Cortex of kidney (tissue), 1 donor: ENCODE data around the gene DPYD.

ENCODE experiments used
- DNase-seq: peaks from one replicate; lab custom pipeline; 2025; lab: John Stamatoyannopoulos, UW

Gene DPYD

DNA sequence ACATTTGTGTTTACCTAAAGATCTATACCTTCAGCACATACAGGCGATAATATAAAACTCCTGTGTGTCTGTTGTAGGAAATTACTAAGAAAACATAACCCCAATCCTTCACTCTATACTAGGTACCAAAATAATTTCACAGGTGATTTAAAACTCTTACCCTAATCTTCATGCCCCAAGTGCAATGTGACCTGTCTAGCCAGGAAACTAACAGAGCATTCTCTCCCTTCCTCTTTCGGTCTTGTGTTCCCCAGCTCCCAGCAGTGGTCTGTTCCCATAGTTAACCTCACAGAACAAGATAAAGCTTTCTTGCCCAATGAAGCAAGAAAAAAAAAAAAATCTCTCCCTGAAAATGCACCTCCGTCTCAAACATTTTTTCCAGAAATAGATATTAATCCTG lies 493.5 kb downstream of the DPYD start:
- DNase-seq, result no peak

- DNase-seq, result no peak
These were observed 496.6 kb downstream of the DPYD start for GRCh38 chr1:97424209-97424608.

- DNase-seq, result no peak
These were observed 497.4 kb downstream of the DPYD start for GRCh38 chr1:97423403-97423802.

DNA sequence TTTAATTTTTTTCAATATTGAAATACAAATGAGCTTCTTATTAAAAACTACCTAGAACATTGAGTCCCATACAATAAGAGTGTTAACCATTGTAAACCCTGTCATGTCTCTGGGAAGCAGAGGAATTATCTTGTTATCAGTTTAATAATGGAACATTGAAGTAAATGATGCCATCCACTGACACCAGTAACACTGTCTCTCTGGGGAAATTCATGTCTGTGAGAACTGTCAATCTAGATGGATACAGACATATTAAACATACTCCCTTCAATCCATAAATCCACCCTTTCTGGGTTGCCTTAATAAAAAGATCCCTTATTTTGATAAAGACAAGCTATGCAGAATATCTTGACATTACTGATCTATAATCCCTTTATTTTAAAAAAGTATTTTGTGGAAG lies 503.2 kb downstream of the DPYD start:
- DNase-seq, result no peak

GRCh38 chr1:97414682-97415312 lies 506.0 kb downstream of the DPYD start:
- DNase-seq, result no peak

GRCh38 chr1:97412737-97413136 lies 508.1 kb downstream of the DPYD start:
- DNase-seq, result no peak

DNA sequence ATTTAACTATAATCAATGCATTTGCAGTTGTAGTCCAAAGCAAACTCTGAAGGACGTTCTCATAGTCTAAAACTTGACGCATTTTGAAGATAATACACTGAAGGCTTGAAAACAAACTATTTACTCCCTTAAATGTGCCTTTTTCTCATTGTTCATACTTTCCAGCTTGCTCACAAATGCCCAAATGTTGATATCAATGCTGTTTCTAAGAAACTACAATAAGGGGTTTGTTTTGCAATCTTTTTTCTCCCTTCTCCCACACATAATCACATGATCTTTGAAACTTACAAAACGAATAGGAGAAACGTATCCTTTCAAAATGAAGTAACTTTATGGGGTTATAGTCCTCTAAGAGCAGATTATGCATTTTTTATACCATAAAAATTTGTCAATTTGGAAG lies 508.7 kb downstream of the DPYD start:
- DNase-seq, result no peak

DNA sequence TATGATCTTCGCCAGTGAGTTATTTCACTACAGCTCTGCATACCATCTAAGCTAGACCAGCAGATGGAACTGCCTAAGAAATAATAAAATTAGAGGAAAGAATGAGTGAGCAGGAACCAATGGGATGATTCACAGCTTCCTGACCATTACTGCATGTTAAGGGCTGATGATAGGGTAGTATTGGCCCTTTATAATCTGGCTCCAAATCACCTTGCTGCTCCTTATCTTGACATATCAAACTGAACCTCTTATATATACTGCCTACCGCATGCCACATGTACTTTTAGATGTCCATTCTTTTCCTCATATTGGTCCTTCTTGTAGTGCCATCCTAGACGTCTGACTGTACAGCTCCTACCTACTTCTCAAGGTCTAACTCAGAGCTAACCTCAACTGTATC lies 524.4 kb downstream of the DPYD start:
- no peak for DNase-seq

DNA sequence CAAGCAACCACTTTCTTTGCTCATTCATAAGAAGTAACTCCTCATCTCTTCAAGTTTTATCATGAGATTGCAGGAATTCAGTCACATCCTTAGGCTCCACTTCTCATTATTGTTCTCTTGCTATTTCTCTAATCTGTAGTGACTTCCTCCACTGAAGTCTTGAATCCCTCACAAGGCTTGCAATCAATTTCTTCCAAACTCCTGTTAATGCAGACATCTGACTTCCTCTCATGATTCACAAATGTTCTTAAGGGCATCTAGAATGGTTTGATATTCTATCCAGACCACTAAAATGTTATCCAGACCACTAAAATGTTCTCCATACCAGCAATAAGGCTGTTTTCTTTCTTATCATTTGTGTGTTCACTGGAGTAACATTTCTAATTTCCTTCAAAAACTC lies 528.1 kb downstream of the DPYD start:
- DNase-seq, result no peak

DNA sequence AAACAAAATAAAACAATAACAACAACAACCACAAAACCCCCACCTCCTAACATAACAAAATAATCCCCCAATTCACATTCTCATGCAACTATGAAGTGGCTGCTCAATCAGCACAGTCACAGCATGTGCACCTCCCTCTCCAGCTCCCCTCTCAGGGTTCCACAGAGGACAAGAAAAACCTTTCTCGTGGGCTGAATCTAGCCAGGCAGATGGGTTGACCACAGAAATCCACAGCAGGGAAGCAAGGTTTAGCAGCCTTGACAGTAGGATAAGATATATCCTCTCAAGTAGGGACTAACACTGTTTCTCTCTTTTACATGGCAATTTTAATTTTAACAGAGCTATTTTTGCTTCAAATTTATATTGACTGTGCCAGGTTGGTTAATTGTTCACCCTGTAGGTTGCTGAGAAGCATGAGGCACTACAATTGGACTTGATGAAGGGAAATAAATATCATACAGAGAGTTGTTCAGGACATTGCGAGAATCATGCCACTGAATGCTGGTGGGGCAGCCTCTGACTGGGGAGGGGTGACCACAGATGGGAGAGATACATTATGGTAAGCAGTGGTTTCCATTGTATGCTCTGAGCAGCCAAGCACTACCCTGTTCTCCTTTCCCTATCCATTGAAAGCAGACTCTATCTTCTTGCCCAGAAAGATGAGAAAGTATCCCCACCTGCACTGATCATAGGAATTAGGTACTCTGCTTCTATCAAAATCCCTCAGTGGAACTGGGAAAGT lies 535.1 kb downstream of the DPYD start:
- no peak for DNase-seq

GRCh38 chr1:97384294-97384968 lies 536.4 kb downstream of the DPYD start:
- no peak for DNase-seq

- DNase-seq, result no peak
These were observed 537.0 kb downstream of the DPYD start for GRCh38 chr1:97383797-97384196.

- DNase-seq, result no peak
These were observed 538.6 kb downstream of the DPYD start for GRCh38 chr1:97382206-97382605.

DNA sequence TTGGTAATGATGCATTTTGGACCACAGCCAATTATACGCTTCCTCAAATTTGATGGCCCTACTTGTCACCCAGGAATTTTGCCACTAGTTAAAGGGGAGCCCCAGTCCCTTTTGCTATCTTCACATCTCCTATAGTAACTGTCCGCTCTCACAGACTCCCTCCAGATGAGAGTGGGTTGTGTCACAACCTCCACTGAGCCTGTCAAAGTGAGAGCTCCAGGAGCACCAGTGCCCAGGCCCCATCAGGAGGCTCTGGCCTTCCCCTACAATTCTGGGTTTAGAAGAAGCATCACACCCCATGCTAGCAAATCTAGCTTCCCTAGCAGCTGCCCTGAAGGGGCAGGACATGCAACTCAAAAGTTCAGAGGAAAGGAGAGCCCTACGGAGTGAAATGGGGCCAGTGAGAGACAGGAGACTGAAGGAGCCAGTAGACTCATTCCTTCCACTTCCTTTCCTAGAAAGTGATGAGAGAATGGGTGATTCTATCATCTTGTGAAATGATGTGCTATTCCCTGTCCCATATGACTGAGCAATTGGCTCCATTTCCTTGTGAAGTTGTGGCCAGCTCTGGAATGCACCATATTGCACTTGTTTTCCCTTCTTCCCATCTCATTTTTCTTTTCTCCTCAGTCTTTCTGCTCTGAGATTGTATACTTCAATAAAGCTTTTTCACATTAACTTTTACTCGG lies 541.3 kb downstream of the DPYD start:
- DNase-seq, result no peak

- no peak for DNase-seq
These were observed 542.2 kb downstream of the DPYD start for GRCh38 chr1:97378596-97378995.

DNA sequence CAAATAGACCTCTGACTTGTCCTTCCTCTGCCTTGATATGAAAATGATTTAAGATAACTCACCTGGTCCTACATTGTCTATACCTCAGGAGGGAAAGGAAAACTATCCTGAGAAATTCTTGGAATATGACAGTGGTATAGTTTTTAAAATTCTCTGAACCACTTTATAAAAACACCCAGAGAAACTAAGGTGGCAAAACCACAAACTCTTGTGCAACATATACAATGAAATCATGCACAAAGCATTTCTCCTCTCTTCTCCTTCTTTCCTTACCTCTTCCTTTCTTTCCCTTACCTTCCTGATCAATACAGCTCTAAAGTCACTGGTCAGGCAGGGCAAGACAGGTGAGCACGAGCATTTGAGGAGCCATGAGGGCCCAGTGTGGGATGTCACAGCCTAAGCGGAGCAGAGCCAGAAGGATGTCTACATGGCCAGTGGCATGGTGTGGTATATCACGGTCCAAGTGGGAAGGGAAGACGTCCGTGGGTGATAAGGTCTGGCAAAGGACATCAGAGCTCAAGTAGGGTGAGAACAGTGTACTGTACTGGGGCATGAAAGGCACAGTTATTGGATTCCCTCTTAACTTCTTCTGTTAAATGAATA lies 543.3 kb downstream of the DPYD start:
- no peak for DNase-seq

GRCh38 chr1:97373000-97373399 lies 547.8 kb downstream of the DPYD start:
- no peak for DNase-seq

GRCh38 chr1:97372531-97372930 lies 548.3 kb downstream of the DPYD start:
- DNase-seq, result no peak

DNA sequence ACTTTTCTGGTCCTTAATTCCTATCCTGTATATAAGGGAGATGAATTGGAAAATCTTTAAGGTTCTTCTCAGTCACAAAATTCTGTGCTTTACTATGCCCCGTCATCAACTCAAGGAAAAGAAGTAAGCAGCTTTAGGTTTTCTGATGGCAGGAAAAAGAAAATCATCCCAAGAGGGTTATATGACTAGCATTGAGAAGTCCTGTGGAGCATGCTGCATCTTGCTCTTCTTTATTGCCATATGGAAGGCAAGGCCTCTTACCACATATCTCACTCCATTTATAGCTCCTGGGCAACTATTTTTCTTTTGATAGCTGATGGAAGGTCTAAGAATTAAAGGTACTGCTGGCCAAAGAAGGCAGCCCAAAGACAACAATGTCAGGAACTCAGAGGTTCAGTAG lies 552.5 kb downstream of the DPYD start:
- no peak for DNase-seq

DNA sequence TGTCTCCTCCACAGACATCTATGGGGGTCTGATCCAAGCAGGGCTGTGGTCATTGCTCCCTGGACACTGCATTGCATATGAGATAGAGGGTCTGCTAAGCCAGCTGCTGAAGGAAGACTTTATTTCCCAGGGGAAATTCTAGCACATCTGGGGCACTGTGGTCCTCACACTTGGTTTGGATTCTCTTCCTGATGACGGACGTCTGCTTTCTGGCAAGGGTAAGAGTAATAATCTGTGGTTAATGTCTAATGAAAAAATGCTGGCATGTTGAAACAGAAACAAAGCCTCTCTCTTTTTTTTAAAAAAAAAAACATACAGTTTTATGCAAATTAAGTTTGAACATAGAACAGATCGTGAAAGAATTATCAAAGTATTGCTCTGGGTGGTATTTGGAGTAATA lies 553.9 kb downstream of the DPYD start:
- no peak for DNase-seq

DNA sequence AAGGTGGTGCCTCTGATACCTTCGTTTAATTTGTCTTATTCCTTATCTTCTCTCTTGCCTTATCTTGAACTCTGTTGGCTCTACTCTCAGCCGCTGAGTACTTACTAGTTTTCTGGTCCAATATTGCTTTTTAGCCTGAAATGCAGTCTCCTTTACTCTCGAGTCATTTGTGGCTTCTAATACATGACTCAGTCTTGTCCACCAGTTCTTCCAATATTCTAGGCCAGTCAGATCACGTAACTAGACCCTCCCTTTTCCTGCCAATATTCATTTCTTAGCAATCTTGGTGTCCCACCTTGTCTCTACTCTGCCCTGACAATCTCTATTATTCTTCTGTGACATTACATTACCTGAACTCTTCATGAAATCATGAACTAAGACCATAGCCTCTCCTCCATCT lies 555.8 kb downstream of the DPYD start:
- no peak for DNase-seq

- DNase-seq, result no peak
These were observed 556.7 kb downstream of the DPYD start for GRCh38 chr1:97364086-97364485.
